HG03060 (cell line): ENCODE measurements around the gene ELN.
A peak's percentile ranks its signal among the peaks of the same experiment; 100 is the strongest.
"Not testable (repeated sequence)": the region's sequence is repeated elsewhere in the genome, so short reads cannot be mapped to it uniquely, and the experiment has no call there.

Experiments
- ATAC-seq: cut with Tn5 transposase; IDR thresholded peaks from one replicate; pipeline ENCODE4 v1.9.1; 2021; ENCODE audit warnings: low read depth, moderate number of reproducible peaks; ENCODE audit not compliant: unreplicated experiment

Gene ELN

GRCh38 chr7:74000489-74001149, 27.4 kb upstream of the ELN start:
- no peak for ATAC-seq

GRCh38 chr7:74001150-74001494, 26.9 kb upstream of the ELN start:
- ATAC-seq, result no peak

GRCh38 chr7:74002474-74003017, 25.4 kb upstream of the ELN start:
- no peak for ATAC-seq

- ATAC-seq, result no peak
These were observed 24.4 kb upstream of the ELN start for GRCh38 chr7:74003621-74004020.

- no peak for ATAC-seq
These were observed 21.9 kb upstream of the ELN start for GRCh38 chr7:74006032-74006431.

- ATAC-seq, result no peak
These were observed 21.3 kb upstream of the ELN start for GRCh38 chr7:74006451-74007241.

GRCh38 chr7:74007242-74007567, 20.8 kb upstream of the ELN start:
- no peak for ATAC-seq

GRCh38 chr7:74008687-74009086, 19.3 kb upstream of the ELN start:
- ATAC-seq, result no peak

- ATAC-seq, result no peak
These were observed 18.3 kb upstream of the ELN start for GRCh38 chr7:74009719-74010118.

GRCh38 chr7:74010407-74010806, 17.6 kb upstream of the ELN start:
- ATAC-seq, result no peak

GRCh38 chr7:74011421-74011820, 16.6 kb upstream of the ELN start:
- ATAC-seq, result not testable (repeated sequence)

- peak; percentile 89 for ATAC-seq
These were observed 15.1 kb upstream of the ELN start for GRCh38 chr7:74012842-74013249.

- ATAC-seq, result no peak
These were observed 14.3 kb upstream of the ELN start for GRCh38 chr7:74013539-74014272.

- ATAC-seq, result no peak
These were observed 13.0 kb upstream of the ELN start for GRCh38 chr7:74014931-74015330.

- ATAC-seq, result no peak
These were observed 12.3 kb upstream of the ELN start for GRCh38 chr7:74015670-74016069.

GRCh38 chr7:74017125-74017524, 10.8 kb upstream of the ELN start:
- ATAC-seq, result no peak

- ATAC-seq, result no peak
These were observed 9.6 kb upstream of the ELN start for GRCh38 chr7:74018246-74018895.

GRCh38 chr7:74019149-74019548, 8.8 kb upstream of the ELN start:
- no peak for ATAC-seq

- no peak for ATAC-seq
These were observed 7.6 kb upstream of the ELN start for GRCh38 chr7:74020390-74020789.

- no peak for ATAC-seq
These were observed 6.2 kb upstream of the ELN start for GRCh38 chr7:74021546-74022320.
